Neural cell (in vitro differentiated cells): ENCODE measurements around the gene PER1. TPM values are rescaled to one million over a fixed set of nuclear protein-coding genes. Genes with fewer than 3 reads are reported as not detected.

Experiments used
- H2AFZ ChIP-seq: fragments of 200-600, 300-800 bp; sonication (generic), shearing (Covaris generic); 2 replicates; pipeline ENCODE4 v1.6.0; 2014; ENCODE audit warnings: low read depth, mild to moderate bottlenecking, antibody characterized with exemption, low read length, moderate library complexity
- H3F3A ChIP-seq: fragments of 200-600 bp; shearing (Covaris generic); 2 replicates; pipeline ENCODE4 v1.6.1; 2016; ENCODE audit warnings: mild to moderate bottlenecking, moderate library complexity, mixed read lengths, antibody characterized with exemption, low read length; ENCODE audit not compliant: insufficient read depth, poor library complexity, severe bottlenecking
- H3K27ac ChIP-seq: fragments of 200-600, 300-800 bp; sonication (generic), shearing (Covaris generic); 2 replicates; pipeline ENCODE4 v1.5.1; 2014; ENCODE audit warnings: mild to moderate bottlenecking, low read length, moderate library complexity
- H3K27me3 ChIP-seq: fragments of 300-800, 200-600 bp; sonication (generic), shearing (Covaris generic); 2 replicates; pipeline ENCODE4 v1.6.0; 2014; ENCODE audit warnings: mild to moderate bottlenecking, low read depth, low read length, moderate library complexity; ENCODE audit not compliant: insufficient read depth
- H3K36me3 ChIP-seq: fragments of 300-800, 200-600 bp; sonication (generic), shearing (Covaris generic); 2 replicates; pipeline ENCODE4 v1.5.1; 2014; ENCODE audit warnings: mild to moderate bottlenecking, antibody characterized with exemption, low read length, moderate library complexity; ENCODE audit not compliant: insufficient read depth
- H3K4me2 ChIP-seq: fragments of 300-800, 200-600 bp; sonication (generic), shearing (Covaris generic); 2 replicates; pipeline ENCODE4 v1.6.0; 2014; ENCODE audit warnings: mild to moderate bottlenecking, low read length
- H3K4me3 ChIP-seq: fragments of 300-800, 200-600 bp; sonication (generic), shearing (Covaris generic); 2 replicates; pipeline ENCODE4 v1.5.1; 2014; ENCODE audit warnings: mild to moderate bottlenecking, low read length, moderate library complexity
- H3K79me2 ChIP-seq: fragments of 200-600 bp; shearing (Covaris generic); replicated peaks from 2 replicates; pipeline ENCODE4 v1.6.0; 2014; ENCODE audit warnings: mild to moderate bottlenecking, low read length, moderate library complexity; ENCODE audit not compliant: insufficient read depth
- H3K9ac ChIP-seq: fragments of 300-800, 200-600 bp; sonication (generic), shearing (Covaris generic); 2 replicates; pipeline ENCODE4 v1.6.1; 2016; ENCODE audit warnings: mild to moderate bottlenecking, low read length, mixed read lengths
- H3K9me2 ChIP-seq: fragments of 200-600 bp; shearing (Covaris generic); 2 replicates; pipeline ENCODE4 v1.6.1; 2016; ENCODE audit warnings: mild to moderate bottlenecking, low read length, mixed read lengths; ENCODE audit not compliant: insufficient read depth
- H3K9me3 ChIP-seq: fragments of 200-600, 300-800 bp; sonication (generic), shearing (Covaris generic); 2 replicates; pipeline ENCODE4 v1.6.1; 2016; ENCODE audit warnings: mild to moderate bottlenecking, mixed run types, low read length, moderate library complexity, mixed read lengths
- H4K20me1 ChIP-seq: fragments of 200-600 bp; shearing (Covaris generic); 2 replicates; pipeline ENCODE4 v1.6.1; 2016; ENCODE audit warnings: mild to moderate bottlenecking, mixed run types; ENCODE audit not compliant: insufficient read depth
- EP300 ChIP-seq: fragments of 450-650 bp; conservative IDR thresholded peaks from 2 replicates; pipeline ENCODE4 v1.6.1; 2014; ENCODE audit warnings: antibody characterized with exemption, mild to moderate bottlenecking, moderate library complexity; ENCODE audit not compliant: poor library complexity, severe bottlenecking
- EZH2 ChIP-seq: fragments of 200-600, 300-800 bp; shearing (Covaris generic), sonication (generic); IDR thresholded peaks from 2 replicates; pipeline ENCODE4 v1.6.1; 2014; ENCODE audit warnings: antibody characterized with exemption, low read length, borderline replicate concordance, mild to moderate bottlenecking; ENCODE audit not compliant: insufficient read depth, poor library complexity, severe bottlenecking
- MXI1 ChIP-seq: fragments of 450-650 bp; conservative IDR thresholded peaks from 2 replicates; pipeline ENCODE4 v1.6.1; 2014; ENCODE audit warnings: antibody characterized with exemption, mild to moderate bottlenecking; ENCODE audit not compliant: poor library complexity, severe bottlenecking
- POLR2AphosphoS5 ChIP-seq: IDR thresholded peaks from 2 replicates; pipeline ENCODE4 v1.6.1; 2012
- RAD21 ChIP-seq: fragments of 450-650 bp; conservative IDR thresholded peaks from 2 replicates; pipeline ENCODE4 v1.6.1; 2014; ENCODE audit warnings: antibody characterized with exemption, mild to moderate bottlenecking, moderate library complexity
- REST ChIP-seq: IDR thresholded peaks from 2 replicates; pipeline ENCODE4 v1.6.1; 2012; ENCODE audit warnings: borderline replicate concordance
- SMC3 ChIP-seq: fragments of 450-650 bp; conservative IDR thresholded peaks from 2 replicates; pipeline ENCODE4 v1.6.1; 2014; ENCODE audit warnings: antibody characterized with exemption, mild to moderate bottlenecking, moderate library complexity; ENCODE audit not compliant: poor library complexity
- TAF1 ChIP-seq: IDR thresholded peaks from 2 replicates; pipeline ENCODE4 v1.6.1; 2012; ENCODE audit warnings: low read depth
- polyA plus RNA-seq: library from polyadenylated mRNA; depleted of rRNA; stranded (reverse); fragments of >200 nt; gene quantifications from 2 replicates; pipeline ENCODE4 v1.2.3, GENCODE V29; 2014
- TF ChIP-seq, protein P1 (sequence below): fragments of 450-650 bp; IDR thresholded peaks from 2 replicates; pipeline ENCODE4 v1.5.1; 2014; ENCODE audit warnings: antibody characterized with exemption, mild to moderate bottlenecking, moderate library complexity; ENCODE audit not compliant: poor library complexity, severe bottlenecking

PER1 gene
- polyA plus RNA-seq, 1 donor from 2014 or later, result 1.9 TPM

- Histone ChIP-seq H2AFZ (no peak overlapping the region), H3K9me3 (no peaks in the 10 kb centered on the region), H3K36me3 (no peaks in the 10 kb centered on the region), H3K27ac (peak overlapping the region; percentile 97), H3K4me3 (peak overlapping the region; percentile 80), H3K9ac (no peak overlapping the region), H3F3A (peaks cover 21% of the 10 kb centered on the region), H3K4me2 (no peak overlapping the region), H3K79me2 (no peaks in the 10 kb centered on the region), H3K9me2 (no peaks in the 10 kb centered on the region), H3K27me3 (no peaks in the 10 kb centered on the region), H4K20me1 (no peaks in the 10 kb centered on the region)
- TF ChIP-seq EZH2 (no peak), SMC3 (no peak), TAF1 (no peak), REST (no peak), MXI1 (no peak), EP300 (no peak), POLR2AphosphoS5 (no peak)
- TF ChIP-seq, protein P1, sequence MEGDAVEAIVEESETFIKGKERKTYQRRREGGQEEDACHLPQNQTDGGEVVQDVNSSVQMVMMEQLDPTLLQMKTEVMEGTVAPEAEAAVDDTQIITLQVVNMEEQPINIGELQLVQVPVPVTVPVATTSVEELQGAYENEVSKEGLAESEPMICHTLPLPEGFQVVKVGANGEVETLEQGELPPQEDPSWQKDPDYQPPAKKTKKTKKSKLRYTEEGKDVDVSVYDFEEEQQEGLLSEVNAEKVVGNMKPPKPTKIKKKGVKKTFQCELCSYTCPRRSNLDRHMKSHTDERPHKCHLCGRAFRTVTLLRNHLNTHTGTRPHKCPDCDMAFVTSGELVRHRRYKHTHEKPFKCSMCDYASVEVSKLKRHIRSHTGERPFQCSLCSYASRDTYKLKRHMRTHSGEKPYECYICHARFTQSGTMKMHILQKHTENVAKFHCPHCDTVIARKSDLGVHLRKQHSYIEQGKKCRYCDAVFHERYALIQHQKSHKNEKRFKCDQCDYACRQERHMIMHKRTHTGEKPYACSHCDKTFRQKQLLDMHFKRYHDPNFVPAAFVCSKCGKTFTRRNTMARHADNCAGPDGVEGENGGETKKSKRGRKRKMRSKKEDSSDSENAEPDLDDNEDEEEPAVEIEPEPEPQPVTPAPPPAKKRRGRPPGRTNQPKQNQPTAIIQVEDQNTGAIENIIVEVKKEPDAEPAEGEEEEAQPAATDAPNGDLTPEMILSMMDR, result no peak
These were observed 11.9 kb downstream of the PER1 start for GRCh38 chr17:8140065-8141029.

DNA sequence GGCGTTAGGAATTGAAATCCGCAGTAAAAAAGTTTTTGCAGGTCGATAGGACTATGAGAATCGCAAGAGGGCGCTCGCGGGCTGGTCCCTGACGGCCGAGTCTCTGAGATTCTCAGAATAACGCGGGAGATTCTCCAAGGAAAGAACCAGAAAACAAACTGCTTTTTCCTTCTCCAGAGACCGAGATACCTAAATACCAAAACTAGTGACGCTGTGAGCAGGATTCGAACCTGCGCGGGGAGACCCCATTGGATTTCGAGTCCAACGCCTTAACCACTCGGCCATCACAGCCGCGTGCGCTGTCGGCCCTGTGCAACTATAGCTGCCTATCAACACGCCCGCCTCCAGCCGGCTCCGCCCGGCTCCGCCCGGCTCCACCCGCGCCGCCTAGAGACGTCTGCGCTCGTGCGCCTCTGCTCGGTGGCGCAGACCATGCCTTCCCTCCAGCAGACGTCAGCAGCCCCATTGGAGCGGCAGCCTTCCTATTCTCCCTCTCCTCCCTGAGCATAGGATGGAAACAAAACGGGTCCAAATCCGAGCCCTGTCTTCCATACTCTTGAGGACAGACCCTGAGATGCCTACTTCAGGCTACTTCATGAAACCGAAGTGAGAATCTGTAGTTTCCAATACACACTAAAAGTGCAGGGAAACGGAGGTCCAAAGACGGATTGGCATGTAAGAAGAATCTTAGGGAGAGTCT lies 13.4 kb downstream of the PER1 start:
- Histone ChIP-seq H4K20me1 (no peaks in the 10 kb centered on the region), H3K4me3 (peak overlapping the region; percentile 80), H3K27ac (peak overlapping the region; percentile 97), H3K9ac (peak overlapping the region; percentile 84), H3K36me3 (no peaks in the 10 kb centered on the region), H3K27me3 (no peaks in the 10 kb centered on the region), H3K9me2 (no peaks in the 10 kb centered on the region), H2AFZ (no peak overlapping the region), H3K4me2 (peak overlapping the region; percentile 96), H3F3A (peaks cover 21% of the 10 kb centered on the region), H3K79me2 (no peaks in the 10 kb centered on the region), H3K9me3 (no peaks in the 10 kb centered on the region)
- peak; percentile 77 for TF ChIP-seq EP300
- TF ChIP-seq EZH2, result no peak
- TF ChIP-seq POLR2AphosphoS5, result peak; percentile 73
- TF ChIP-seq MXI1, result peak; percentile 95
- TF ChIP-seq TAF1, result no peak
- peak; percentile 82 for TF ChIP-seq RAD21
- TF ChIP-seq, protein P1, result peak; percentile 97
- peak; percentile 88 for TF ChIP-seq SMC3
- TF ChIP-seq REST, result no peak
